Measurements from ENCODE around the gene TET1.
"Not testable (repeated sequence)": the region's sequence is repeated elsewhere in the genome, so short reads cannot be mapped to it uniquely, and the experiment has no call there.

TET1 gene

DNA sequence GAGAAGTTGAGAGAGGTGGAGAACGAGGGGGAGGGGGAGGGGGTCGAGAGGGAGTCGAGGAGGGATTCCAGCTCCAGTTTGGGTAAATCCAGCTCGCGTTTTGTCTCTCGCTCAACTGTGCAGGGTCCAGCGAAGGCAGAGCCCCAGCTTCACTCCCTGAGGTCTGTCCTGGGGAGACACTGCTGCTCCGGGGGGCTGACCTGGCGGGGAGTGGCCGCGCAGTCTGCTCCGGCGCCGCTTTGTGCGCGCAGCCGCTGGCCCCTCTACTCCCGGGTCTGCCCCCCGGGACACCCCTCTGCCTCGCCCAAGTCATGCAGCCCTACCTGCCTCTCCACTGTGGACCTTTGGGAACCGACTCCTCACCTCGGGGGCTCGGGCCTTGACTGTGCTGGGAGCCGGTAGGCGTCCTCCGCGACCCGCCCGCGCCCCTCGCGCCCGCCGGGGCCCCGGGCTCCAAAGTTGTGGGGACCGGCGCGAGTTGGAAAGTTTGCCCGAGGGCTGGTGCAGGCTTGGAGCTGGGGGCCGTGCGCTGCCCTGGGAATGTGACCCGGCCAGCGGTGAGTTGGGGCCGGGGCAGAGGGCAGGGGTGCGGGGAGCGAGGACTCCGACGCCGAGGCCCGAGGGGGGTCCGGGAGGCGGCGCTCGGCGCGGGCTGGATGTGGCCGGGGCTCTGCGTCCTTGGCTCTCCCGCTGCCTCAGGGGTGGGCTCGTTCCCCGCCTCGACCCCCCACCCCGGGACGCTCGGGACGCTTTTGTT, at the start of gene TET1:
TET1 (plus strand) TSS at position 152 of the 757 bp plus-strand sequence. CDS start 12,002 bp downstream, outside the sequence.
- Mint-ChIP-seq H3K27ac (no peak within 1 kb of the TSS), H3K4me1 (peaks cover 20% of the 10 kb centered on the region), H3K36me3 (no peaks in the 10 kb centered on the region), H3K9me3 (no peaks in the 10 kb centered on the region), H3K27me3 (peaks cover 25% of the 10 kb centered on the region), H3K4me3 (peak within 1 kb of the TSS; percentile 83)
- DNase-seq (ENCODE audit: low spot score in 2 of 2) (peak in 1 of 2 donors; percentile 21), ATAC-seq (ENCODE audit: low read depth) (peak; percentile 33)

DNA sequence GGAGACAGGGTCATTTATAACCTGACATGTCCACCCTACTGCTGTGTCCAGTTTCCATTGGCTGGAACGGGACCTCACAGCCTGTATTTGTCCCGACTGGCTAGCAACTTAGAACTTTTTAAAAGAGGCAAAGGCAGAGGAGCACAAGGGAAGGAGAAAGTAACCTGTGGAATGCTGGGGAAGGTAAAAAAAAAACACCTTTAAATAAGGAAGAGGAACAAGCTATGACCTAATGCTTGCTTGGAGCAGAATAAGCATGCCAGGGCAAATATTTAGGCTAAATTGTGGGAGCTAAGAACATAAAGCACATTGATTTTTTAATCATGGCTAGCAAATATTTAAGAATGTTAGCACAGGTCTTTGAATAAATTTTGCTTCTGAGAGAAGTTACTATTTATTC, 43.9 kb upstream of the TET1 start:
- DNase-seq (ENCODE audit: low spot score in 2 of 2); H3K4me1 Mint-ChIP-seq; H3K9me3 Mint-ChIP-seq; H3K4me3 Mint-ChIP-seq; ATAC-seq (ENCODE audit: low read depth); H3K27me3 Mint-ChIP-seq; H3K27ac Mint-ChIP-seq: not testable (repeated sequence)
- peaks cover 11% of the 10 kb centered on the region for H3K36me3 Mint-ChIP-seq

DNA sequence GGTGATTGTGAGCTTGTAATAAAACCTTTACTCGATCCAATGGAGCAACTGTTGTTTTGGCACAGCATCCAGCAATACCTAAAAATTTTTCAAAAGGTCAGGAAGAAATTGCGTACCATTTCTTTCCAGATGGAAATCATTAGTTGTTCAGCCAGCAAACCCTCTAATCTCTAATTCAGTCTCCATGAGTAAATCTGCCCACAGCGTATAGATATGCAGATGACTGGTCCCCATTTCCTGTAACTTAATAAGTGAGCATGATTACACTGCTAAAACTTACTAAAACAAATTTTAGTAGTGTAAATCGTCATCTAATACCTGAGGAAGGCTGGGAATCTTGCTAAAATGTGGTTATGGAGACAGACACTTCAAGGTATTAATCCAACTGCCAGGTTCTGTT, 43.4 kb upstream of the TET1 start:
- peaks cover 13% of the 10 kb centered on the region for H3K36me3 Mint-ChIP-seq
- no peak overlapping the region for H3K27ac Mint-ChIP-seq
- no peaks in the 10 kb centered on the region for H3K27me3 Mint-ChIP-seq
- ATAC-seq (ENCODE audit: low read depth) (no peak), DNase-seq (ENCODE audit: low spot score in 2 of 2) (no peak)
- no peaks in the 10 kb centered on the region for H3K9me3 Mint-ChIP-seq
- no peaks in the 10 kb centered on the region for H3K4me1 Mint-ChIP-seq
- H3K4me3 Mint-ChIP-seq, result no peak overlapping the region

DNA sequence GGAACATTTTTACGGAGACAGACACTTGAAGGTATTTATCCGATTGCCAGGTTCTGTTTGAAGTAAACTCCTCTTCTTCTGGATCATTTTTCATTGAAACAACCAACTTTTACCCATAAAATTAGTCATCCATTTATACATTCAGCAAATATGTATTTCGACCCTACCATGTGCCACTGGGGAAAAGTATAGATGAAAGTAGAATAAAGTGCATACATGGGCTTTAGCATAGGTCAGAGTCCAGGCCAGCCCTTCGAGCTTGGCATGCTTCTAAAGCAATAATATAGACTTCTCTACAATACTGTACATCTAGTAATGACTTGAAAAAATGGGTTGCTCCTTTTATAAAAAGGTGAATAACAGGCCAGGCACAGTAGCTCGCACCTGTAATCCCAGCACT, 42.9 kb upstream of the TET1 start:
- Mint-ChIP-seq H3K9me3 (no peaks in the 10 kb centered on the region), H3K4me1 (no peaks in the 10 kb centered on the region), H3K36me3 (peaks cover 16% of the 10 kb centered on the region), H3K27ac (no peak overlapping the region), H3K27me3 (no peaks in the 10 kb centered on the region), H3K4me3 (no peak overlapping the region)
- DNase-seq (ENCODE audit: low spot score in 2 of 2) (no peak), ATAC-seq (ENCODE audit: low read depth) (no peak)

DNA sequence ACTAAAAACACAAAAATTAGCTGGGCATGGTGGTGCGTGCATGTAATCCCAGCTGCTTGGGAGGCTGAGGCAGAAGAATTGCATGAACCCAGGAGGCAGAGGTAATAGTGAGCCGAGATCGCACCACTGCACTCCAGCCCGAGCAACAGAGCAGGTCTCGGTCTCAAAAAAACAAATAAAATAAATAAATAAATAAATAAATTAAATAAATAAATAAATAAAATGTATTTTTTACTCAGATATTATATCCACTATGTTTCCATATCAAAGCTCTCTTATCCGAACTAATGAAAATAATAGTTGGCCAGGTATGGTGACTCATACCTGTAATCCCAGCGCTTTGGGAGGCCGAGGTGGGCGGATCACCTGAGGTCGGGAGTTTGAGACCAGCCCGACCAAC, 41.5 kb upstream of the TET1 start:
- ATAC-seq (ENCODE audit: low read depth); H3K4me1 Mint-ChIP-seq; H3K4me3 Mint-ChIP-seq; H3K27me3 Mint-ChIP-seq; H3K27ac Mint-ChIP-seq; DNase-seq (ENCODE audit: low spot score in 2 of 2); H3K9me3 Mint-ChIP-seq: not testable (repeated sequence)
- H3K36me3 Mint-ChIP-seq, result peaks cover 16% of the 10 kb centered on the region

DNA sequence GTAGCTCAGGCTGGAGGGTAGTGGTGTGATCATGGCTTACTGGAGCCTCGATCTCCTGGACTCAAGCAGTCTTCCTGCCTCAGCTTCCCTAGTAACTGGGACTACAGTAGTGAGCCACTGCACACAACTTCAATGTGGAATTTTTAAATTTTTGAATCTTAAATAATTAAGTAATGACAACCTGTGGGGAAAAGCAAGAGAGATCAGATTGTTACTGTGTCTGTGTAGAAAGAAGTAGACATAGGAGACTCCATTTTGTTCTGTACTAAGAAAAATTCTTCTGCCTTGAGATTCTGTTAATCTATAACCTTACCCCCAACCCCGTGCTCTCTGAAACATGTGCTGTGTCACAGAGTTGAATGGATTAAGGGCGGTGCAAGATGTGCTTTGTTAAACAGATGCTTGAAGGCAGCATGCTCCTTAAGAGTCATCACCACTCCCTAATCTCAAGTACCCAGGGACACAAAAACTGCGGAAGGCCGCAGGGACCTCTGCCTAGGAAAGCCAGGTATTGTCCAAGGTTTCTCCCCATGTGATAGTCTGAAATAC, 34.6 kb upstream of the TET1 start:
- not testable (repeated sequence) for H3K4me3 Mint-ChIP-seq; H3K27ac Mint-ChIP-seq; H3K36me3 Mint-ChIP-seq; H3K27me3 Mint-ChIP-seq; H3K9me3 Mint-ChIP-seq; DNase-seq (ENCODE audit: low spot score in 2 of 2); ATAC-seq (ENCODE audit: low read depth); H3K4me1 Mint-ChIP-seq

DNA sequence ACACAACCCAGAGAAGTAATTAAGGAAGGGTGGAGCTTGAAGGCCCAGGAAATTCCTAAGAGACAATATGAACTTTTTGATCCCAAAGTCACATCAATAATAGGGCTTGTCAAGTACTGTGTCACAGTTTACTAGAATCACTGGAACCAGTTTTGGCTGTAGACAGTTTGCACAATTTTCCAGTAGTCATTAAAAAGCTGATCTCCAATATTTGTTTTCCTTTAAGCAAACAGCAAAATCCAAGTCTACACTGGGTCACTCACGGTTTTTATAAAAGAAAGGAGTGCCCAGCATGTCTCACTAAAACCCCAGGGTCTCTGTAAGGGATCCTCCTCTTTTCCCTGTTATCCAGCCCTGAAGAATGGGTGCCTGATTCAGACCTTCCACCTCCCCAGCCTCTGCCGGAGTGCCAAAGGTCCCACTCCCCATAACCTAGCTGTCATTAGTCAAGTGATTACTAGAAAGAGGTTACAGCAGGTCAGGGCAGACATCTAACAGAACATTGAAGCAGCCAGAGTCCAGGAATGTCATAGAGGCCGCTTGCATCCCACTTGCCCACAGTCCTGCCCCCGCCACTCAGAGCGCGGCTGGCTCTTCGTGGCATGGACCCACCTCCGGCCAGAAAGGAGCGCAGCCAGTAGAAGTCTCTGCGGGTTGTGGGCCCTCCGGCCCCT, 33.4 kb upstream of the TET1 start:
- Mint-ChIP-seq H3K27me3 (no peaks in the 10 kb centered on the region), H3K4me3 (peak overlapping the region; percentile 83), H3K9me3 (no peaks in the 10 kb centered on the region), H3K36me3 (peaks cover 4% of the 10 kb centered on the region), H3K4me1 (peaks cover 10% of the 10 kb centered on the region), H3K27ac (peak overlapping the region; percentile 87)
- ATAC-seq (ENCODE audit: low read depth) (peak; percentile 3), DNase-seq (ENCODE audit: low spot score in 2 of 2) (no peak)

DNA sequence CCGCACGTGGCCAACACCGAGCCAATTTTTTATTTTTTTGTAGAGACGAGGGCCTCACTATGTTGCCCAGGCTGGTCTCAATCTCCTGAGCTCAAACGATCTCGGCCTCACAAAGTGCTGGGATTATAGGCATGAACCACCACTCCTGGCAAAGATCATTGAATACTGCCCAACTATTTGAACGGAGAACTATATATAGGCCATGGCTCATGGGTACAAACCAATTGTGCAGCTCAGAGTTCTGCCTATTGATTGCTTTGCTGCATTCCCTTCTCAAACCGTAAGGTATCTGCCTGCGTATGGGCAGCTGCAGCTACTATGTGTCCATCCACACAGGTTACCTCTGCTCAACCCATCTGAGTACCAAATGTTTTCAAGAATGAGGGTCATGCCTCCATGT, 23.2 kb upstream of the TET1 start:
- Mint-ChIP-seq H3K27me3 (no peaks in the 10 kb centered on the region), H3K4me3 (no peak overlapping the region), H3K9me3 (no peaks in the 10 kb centered on the region), H3K27ac (no peak overlapping the region), H3K4me1 (no peaks in the 10 kb centered on the region), H3K36me3 (no peaks in the 10 kb centered on the region)
- ATAC-seq (ENCODE audit: low read depth) (no peak), DNase-seq (ENCODE audit: low spot score in 2 of 2) (no peak)

DNA sequence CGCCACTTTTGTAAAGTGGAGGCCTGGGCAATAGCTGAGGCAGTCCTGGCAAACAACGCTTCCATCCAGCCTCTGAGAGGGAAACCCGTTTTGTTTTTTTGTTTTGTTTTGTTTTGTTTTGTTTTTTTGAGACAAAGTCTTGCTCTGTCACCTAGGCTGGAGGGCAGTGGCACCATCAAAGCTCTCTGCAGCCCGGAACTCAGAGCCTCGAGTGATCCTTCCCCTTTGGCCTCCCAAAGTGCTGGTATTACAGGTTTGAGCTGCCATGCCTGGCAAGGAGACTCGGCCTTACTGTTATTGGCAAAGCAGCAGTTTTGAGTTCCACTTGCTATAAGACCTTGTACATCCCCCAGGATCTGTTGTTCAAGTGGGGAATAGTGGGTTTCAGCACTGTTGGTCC, 22.3 kb upstream of the TET1 start:
- DNase-seq (ENCODE audit: low spot score in 2 of 2) (no peak), ATAC-seq (ENCODE audit: low read depth) (no peak)
- no peaks in the 10 kb centered on the region for H3K4me1 Mint-ChIP-seq
- no peaks in the 10 kb centered on the region for H3K9me3 Mint-ChIP-seq
- no peaks in the 10 kb centered on the region for H3K36me3 Mint-ChIP-seq
- no peak overlapping the region for H3K4me3 Mint-ChIP-seq
- H3K27ac Mint-ChIP-seq, result no peak overlapping the region
- H3K27me3 Mint-ChIP-seq, result no peaks in the 10 kb centered on the region

DNA sequence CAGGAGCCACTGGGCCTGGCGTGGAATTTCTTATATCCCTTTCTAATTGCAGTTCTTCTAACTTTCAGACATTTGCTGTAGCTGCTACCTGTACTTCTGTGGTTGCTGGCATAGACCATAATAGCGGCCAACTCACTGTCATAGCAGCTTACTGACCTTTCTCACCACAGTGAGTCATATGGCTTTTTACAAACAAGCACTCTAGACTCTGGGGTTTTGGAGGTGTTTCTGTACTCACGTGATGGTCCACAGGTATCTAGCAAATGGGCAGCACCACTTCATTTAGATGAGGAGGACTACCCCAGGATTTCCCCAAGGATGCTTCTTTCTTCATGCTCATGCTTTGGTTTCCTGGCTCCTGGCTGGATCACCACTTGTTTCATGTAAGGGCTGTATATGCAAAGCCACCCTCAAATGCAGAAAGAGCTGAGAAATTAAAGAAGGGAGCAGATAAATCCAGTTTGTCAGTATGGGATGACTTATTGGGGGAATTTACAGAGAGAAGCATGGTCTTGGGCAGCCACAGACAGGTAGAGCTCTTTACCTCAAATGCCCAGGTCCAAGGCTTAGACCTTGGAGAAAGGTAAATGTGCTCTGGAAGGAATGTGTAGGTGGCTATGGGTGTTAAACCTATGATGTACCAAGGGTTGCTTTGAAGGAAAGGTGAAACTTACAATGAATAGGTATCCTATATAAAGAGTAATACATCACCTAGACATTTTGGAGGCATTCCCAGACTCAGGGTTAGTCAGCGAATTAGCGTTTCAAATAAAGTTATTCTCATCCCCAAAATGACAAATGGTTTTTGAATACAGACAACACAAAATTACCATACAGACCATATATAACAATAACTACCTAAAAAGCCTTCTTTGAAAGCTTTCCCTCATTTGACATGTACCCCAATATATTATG, 16.9 kb upstream of the TET1 start:
- ATAC-seq (ENCODE audit: low read depth) (no peak), DNase-seq (ENCODE audit: low spot score in 2 of 2) (no peak)
- Mint-ChIP-seq H3K27me3 (peaks cover 2% of the 10 kb centered on the region), H3K4me1 (no peaks in the 10 kb centered on the region), H3K9me3 (no peaks in the 10 kb centered on the region), H3K4me3 (no peak overlapping the region), H3K27ac (no peak overlapping the region), H3K36me3 (no peaks in the 10 kb centered on the region)

DNA sequence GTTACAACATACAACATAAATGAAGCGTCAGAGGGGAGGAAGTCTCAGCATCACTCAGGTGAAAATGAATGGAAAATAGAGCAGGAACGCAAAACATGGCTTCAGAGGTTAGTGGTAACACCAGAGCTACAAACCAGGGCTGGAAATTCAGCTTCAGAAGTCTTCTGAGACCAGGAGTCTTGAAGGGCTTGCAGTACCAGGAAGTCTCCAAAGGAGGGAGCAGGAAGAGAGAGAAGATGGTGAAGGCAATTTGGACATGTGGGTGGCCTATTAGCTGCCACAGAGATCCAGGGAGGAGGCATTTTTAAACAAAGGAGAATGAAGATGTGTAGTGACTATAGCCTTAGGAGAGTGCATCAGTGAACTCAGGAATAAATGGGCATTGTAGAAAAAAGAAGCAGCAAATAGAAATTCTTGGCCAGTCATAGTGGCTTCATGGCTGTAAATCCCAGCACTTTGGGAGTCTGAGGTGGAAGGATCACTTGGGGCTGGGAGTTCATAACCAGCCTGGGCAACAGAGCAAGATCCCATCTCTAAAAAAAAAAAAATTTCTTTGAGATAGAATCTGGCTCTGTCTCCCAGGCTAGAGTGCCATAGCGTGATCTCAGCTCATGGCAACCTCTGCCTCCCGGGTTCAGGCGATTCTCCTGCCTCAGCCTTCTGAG, 9.3 kb upstream of the TET1 start:
- Mint-ChIP-seq H3K27me3 (peaks cover 3% of the 10 kb centered on the region), H3K4me3 (no peak overlapping the region), H3K4me1 (no peaks in the 10 kb centered on the region), H3K36me3 (no peaks in the 10 kb centered on the region), H3K9me3 (no peaks in the 10 kb centered on the region), H3K27ac (no peak overlapping the region)
- ATAC-seq (ENCODE audit: low read depth) (peak; percentile 73), DNase-seq (ENCODE audit: low spot score in 2 of 2) (peak; percentile 19 to 29)

DNA sequence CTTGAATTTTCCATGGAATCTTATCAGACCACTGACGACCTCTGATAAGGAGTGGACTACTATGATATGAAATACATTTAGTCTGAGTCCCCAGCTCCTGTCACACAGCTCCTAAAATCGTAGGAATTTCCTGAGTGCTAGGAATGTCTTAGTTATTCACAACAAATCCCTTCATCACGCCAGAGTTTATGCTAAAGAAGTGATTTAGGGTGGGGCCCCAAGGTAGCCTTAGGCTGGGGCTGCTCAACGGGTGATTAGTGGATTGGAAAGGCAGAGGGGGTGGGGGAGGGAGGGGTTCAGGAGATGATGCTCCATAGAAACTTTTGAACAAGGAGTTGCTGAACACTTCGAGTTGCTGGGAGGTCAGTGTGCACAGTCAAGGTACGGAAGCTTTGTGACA, 7.0 kb upstream of the TET1 start:
- H3K27ac Mint-ChIP-seq, result no peak overlapping the region
- H3K9me3 Mint-ChIP-seq, result no peaks in the 10 kb centered on the region
- no peak for ATAC-seq (ENCODE audit: low read depth)
- no peaks in the 10 kb centered on the region for H3K4me1 Mint-ChIP-seq
- no peaks in the 10 kb centered on the region for H3K36me3 Mint-ChIP-seq
- peaks cover 3% of the 10 kb centered on the region for H3K27me3 Mint-ChIP-seq
- no peak overlapping the region for H3K4me3 Mint-ChIP-seq
- DNase-seq (ENCODE audit: low spot score in 2 of 2), result no peak

DNA sequence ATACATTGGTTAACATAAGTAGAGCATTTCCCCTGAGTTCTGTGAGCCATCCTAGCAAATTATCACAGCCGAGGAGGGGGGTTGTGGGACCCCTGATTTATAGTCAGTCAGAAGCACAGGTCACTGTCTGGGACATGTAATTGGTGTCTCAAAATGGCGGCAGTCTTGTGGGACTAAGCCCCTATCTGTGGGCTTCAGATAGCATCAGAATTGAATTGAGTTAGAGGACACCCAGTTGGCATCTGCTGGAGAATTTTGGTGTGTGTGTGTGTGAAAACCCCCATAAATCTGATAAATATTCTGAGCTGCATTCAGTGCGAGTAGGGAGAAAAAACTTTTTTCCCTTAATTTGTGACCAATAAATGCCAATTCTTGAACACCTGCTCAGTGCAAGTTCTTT, 6.5 kb upstream of the TET1 start:
- Mint-ChIP-seq H3K27me3 (peaks cover 3% of the 10 kb centered on the region), H3K27ac (no peak overlapping the region), H3K4me3 (no peak overlapping the region), H3K4me1 (no peaks in the 10 kb centered on the region), H3K36me3 (no peaks in the 10 kb centered on the region), H3K9me3 (no peaks in the 10 kb centered on the region)
- ATAC-seq (ENCODE audit: low read depth) (no peak), DNase-seq (ENCODE audit: low spot score in 2 of 2) (no peak)

Measured in memory B cell (primary cell).